NCI-H2227 (cell line): ENCODE measurements around the gene BHLHE40.
A peak's percentile ranks its signal among the peaks of the same experiment; 100 is the strongest.

ENCODE experiments used
- DNase-seq: peaks from one replicate; lab custom pipeline; 2025; ENCODE audit not compliant: unreplicated experiment; lab: John Stamatoyannopoulos, UW

BHLHE40 gene

DNA sequence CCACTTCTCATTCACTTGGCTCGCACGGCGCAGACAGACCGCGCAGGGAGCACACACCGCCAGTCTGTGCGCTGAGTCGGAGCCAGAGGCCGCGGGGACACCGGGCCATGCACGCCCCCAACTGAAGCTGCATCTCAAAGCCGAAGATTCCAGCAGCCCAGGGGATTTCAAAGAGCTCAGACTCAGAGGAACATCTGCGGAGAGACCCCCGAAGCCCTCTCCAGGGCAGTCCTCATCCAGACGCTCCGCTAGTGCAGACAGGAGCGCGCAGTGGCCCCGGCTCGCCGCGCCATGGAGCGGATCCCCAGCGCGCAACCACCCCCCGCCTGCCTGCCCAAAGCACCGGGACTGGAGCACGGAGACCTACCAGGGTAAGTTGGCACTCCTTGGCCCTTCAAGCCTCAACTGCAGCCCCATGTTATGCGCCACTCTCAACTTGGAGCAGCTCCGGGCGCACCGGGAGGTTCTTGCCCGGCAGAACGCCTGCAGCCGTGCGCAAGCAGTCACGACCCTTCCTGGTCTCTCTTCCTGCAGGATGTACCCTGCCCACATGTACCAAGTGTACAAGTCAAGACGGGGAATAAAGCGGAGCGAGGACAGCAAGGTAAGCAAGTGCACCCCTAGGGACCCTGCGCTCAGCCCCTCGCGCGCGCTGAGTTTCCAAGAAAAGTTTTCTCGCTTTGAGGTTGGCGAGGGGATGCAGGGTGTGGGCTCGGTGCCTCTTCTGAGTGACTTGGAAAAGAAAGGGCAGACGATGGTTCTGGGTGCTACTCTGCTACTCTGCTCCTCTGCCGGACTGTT lies at the start of gene BHLHE40:
BHLHE40 (plus strand) TSS at position 10 of the 801 bp plus-strand sequence; CDS start at position 292, 282 bp downstream.
- DNase-seq: peak; percentile 47

DNA sequence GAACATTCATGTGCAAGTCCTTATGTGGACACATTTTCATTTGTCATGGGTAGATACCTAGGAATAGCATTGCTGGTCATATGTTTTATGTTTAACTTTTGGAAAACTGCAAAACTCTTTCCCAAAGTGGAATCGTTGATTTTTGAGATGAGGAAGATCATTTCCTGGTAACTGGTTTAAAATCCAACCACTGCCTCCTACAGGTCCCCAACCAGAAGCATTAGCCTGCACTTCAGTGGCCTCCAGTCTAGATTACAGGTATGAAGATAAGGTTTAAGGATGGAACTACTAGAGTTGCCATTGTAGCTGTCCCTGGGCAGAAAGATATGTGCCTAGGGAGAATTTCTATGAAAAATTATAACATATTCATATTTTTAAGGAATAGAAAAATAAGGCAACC lies 48.7 kb upstream of the BHLHE40 start:
- no peak for DNase-seq

DNA sequence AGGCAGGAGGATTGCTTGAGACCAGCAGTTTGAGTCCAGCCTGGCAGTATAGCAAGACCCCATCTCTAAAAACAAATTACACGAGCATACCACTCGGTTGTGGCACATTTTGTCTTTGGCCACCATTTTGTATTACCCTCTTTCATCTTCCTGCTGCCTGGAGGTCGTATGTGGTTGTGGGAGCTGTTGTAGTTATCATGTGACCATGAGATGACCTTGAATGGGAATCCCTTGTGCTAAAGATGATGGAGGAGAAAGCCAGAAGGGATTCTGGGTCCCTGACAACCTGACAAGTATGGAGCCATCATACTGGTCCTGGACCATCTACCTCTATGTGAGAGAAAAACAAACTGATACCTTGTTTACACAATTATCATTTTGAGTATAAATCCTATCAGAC lies 45.2 kb upstream of the BHLHE40 start:
- no peak for DNase-seq

- DNase-seq: no peak
Observed at GRCh38 chr3:4935347-4935746, 43.9 kb upstream of the BHLHE40 start.

DNA sequence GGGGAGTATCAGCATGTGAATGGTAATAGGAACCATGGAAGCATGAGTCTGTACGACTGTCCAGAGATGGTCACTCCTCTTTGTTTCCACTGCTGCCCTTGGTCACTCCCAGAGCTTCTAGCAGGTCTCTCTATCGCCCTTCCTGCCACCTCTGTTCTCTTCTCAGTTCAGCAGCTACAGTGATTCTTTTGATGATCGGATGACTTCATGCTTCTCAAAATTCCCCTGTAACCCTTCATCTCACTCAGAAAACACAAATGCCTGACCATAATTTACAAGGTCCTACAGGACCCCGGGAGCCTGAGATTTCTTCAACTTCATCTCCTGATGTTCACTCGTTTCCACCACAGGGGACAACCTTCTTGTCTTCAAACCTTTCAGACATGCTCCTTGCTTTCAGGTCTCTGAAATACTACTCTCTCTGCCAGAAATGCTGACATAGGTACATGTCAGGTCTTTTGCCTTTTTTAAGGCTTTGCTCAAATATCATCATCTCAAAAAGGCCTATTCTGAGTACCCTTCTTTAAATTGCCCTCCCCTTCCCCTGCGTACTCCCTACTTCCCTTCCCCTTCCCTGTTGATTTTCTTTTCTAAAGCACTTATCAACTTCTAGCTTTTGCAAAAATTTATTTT lies 42.1 kb upstream of the BHLHE40 start:
- DNase-seq: no peak

DNA sequence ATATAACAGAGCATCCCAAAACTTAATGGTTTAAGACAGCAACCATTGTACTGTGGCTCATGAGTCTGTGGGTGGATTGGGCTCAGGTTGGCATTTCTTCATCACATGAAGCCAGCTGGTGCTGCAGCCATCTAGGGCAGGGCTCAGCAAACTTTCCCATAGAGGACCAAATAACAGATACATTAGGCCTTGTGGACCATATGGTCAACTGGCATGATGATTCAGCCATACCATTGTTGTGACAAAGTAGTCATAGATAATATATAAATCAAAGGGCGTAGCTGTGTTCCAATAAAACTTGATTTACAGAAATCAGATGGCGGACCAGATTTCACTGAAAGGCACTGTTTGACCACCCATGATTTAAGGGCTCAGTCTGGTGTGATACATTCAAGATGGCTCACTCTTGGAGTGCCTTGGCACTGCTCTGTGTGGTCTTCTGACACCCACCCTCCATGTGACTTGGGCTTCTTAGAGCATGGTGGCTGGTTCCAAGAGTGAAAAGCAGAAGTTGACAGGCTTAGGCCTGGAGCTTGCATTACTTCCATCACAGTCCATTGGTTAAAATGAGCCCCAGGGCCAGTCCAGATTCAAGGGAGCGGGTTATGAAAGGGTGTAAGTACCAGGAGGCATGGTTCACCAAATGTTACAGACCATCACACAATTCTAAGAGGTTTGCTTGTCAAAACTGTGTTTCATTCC lies 40.8 kb upstream of the BHLHE40 start:
- DNase-seq: no peak

DNA sequence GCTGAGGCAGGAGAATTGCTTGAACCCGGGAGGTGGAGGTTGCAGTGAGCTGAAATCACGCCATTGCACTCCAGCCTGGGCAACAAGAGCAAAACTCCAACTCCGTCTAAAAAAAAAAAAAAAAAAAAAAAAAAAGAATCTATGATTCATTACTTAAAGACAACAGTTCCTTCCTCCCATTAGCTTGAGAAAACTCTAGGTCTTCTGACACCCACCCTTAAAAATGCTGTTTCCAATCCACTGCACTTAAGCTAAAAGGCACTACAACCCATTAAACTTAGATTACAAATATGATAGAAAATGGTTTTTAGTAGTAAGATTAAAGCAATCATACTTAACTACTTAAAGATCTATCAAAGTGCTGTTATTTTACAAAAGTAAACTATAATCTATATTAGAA lies 40.0 kb upstream of the BHLHE40 start:
- no peak for DNase-seq

DNA sequence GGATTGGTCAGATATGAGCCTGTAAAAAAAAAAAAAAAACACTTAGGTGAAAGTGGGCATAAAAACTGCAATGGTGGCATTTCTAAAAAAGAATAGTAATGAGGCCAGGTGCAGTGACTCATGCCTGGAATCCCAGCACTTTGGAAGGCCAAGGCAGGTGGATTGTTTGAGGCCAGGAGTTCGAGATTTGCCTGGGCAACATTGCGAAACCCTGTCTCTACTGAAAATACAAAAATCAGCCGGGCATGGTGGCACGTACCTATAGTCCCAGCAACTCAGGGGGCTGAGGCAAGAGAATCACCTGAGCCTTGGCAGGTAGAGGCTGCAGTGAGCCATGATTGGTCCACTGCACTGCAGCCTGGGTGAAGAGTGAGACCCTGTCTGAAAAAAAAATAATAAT lies 38.3 kb upstream of the BHLHE40 start:
- no peak for DNase-seq

DNA sequence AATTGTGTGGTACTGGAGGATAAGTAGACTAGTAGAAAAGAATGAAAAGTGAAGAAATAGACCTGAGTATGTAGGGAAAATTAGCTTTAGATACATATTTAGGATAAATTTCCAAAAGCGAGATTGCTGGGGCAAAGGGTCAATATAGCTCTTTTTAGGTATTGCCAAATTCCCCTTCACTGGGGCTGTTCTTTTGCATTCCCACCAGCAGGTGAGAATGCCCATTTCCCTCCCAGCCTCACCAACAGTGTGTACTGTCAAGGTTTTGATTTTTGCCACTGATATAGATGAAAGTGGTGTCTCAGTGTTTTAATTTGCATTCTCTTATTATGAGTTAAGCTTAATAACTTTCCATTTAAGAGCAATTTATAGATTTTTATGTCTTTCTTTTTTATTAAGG lies 35.7 kb upstream of the BHLHE40 start:
- no peak for DNase-seq

- no peak for DNase-seq
Observed at GRCh38 chr3:4945324-4945723, 33.9 kb upstream of the BHLHE40 start.

GRCh38 chr3:4947028-4947427 lies 32.2 kb upstream of the BHLHE40 start:
- no peak for DNase-seq

DNA sequence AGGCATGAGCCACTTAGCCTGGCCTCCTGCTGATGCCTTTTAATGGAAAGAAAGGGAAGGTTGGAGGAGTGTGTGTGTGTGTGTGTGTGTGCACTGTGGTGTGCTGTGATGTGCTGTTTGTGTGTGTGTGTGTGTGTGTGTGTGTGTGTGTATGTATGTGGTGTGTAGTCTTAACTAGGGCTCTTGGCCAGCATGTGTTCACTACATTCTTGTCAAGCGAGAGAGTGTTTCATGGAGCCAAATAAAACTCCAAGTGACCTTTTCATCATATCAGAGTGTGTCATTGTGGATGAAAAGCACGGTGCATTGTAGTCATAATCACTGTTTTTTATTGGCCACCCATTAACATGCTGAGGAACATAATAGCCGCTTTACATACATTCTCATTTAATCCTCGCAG lies 30.8 kb upstream of the BHLHE40 start:
- DNase-seq: no peak

DNA sequence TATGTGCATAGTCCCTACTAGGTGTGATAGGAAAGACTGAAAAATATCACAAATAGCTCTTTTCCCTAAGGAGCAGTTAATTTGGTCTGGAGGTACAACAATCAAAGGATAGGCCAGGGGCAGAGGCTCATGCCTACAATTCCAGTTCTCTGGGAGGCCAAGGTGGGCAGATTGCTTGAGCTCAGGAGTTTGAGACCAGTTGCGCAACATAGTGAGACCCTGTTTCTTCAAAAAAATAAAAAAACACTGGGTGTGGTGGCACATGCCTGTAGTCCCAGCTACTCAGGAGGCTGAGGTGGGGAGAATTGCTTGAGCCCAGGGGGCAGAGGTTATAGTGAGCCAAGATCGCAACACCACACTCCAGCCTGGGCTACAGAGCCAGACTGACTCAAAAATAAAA lies 30.2 kb upstream of the BHLHE40 start:
- DNase-seq: no peak

- no peak for DNase-seq
Observed at GRCh38 chr3:4949659-4950058, 29.6 kb upstream of the BHLHE40 start.

GRCh38 chr3:4950351-4950784 lies 28.9 kb upstream of the BHLHE40 start:
- no peak for DNase-seq

DNA sequence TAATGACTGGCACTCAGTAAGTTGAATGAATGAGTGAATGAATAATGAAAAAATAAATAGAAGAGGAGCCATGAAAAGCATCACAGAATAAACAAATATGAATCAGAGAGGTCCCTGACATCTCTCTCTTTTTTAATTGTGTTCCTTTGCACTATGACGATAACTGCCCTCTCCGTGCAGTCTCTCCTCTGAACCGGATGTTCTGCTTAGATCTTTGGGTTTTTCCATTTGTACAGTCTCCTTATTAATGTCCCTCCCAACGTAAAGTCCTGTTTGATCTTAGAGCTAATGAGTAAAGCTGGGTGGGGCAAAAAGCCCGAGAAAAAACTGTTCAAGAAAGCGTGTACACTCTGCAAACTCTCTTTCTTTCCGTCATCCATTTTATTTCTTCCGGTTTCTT lies 28.3 kb upstream of the BHLHE40 start:
- DNase-seq: no peak

- DNase-seq: no peak
Observed at GRCh38 chr3:4953119-4953518, 26.1 kb upstream of the BHLHE40 start.

GRCh38 chr3:4954256-4955000 lies 24.8 kb upstream of the BHLHE40 start:
- DNase-seq: no peak

DNA sequence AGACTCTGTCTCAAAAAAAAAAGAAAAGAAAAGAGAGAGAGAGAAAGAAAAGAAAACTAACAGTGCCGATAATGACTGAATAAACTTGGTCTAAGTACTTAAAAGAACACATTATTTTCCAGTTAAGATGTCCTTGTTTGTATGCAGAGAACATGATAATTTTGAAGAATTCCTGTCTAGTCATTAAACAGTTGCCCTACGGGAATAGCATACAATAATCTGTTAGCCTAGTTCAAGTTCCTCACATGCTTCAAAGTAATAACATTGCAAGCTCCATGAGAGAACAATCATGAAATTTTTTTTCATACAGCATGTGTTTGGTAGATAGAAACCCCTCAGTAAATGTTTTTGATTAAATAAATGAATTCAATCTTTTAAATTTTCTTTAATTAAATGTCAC lies 23.1 kb upstream of the BHLHE40 start:
- DNase-seq: no peak

GRCh38 chr3:4956738-4957137 lies 22.5 kb upstream of the BHLHE40 start:
- no peak for DNase-seq

DNA sequence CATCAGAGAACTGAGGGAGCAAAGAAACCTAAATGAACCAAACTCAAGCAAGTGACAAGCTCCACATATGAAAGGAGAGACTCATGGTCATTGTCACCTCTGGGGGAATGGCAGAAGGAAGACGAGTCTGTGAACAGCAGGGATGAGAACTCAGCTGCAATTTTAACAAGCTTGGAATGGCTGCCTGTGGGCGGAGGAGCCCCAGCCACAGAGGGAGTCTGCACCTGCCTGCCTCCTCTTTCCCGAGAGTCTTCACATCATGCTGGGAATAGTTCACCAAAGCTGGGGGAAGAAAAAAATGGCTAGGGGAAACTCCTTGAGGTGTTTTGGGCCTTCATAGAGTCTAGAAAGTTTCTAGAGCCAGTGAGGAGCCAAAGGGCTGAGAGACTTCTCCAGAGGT lies 21.3 kb upstream of the BHLHE40 start:
- DNase-seq: no peak
